ENCODE measurements around the gene ELMOD2.
"Not testable (repeated sequence)": the region's sequence is repeated elsewhere in the genome, so short reads cannot be mapped to it uniquely, and the experiment has no call there.

The ELMOD2 gene, protein sequence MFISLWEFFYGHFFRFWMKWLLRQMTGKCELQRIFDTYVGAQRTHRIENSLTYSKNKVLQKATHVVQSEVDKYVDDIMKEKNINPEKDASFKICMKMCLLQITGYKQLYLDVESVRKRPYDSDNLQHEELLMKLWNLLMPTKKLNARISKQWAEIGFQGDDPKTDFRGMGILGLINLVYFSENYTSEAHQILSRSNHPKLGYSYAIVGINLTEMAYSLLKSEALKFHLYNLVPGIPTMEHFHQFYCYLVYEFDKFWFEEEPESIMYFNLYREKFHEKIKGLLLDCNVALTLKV

DNA sequence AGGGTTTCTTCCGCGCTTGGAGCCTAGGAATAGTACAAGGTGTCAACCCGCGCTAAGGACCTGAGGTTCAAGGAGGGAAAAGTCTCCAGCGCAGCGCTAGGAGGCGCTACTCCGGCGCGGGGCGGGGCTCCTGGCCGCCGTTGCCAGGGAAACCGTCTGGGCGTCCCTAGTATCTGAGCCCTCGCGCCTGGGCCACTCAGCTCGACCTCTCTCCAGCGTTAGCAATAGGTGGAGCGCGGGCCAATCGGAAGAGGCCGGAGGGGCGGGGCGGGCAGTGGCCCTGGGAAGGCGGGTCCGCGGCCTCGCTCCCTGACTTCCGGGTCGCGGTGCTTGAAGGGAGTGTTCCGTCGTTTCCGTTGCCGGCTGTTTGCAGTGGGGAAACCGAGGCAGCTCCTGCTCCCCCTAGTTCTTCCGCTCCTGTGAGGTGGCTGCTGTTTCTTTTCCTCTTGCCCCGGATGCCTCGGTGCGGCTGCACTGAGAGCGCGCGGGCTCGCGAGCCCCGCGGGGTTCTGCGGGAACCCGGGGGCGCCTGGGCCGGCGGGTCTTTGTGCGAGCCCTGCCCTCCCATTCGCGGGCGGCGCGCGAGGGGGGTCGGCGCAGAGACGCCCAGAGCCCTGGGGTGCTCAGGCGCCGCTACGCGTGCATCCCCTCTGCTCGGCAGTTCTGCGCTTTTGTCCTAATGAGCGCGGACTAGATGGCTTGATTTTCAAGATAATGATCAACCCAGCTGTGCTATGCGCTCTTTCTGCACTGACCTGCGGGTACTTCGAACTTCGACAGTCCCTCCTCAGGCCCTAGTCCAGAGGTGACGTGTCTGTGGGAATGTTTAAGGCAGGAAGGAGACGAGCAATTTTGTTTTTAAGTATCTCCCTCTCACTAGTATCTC is at the start of gene ELMOD2:
Gene ELMOD2 (plus strand): TSS at position 312 of the 886 bp plus-strand sequence. CDS start 1,261 bp downstream, outside the sequence.
- DNase-seq (ENCODE audit: low spot score): peak; percentile 94

GRCh38 chr4:140483445-140483844 is 40.5 kb upstream of the ELMOD2 start:
- no peak for DNase-seq (ENCODE audit: low spot score)

DNA sequence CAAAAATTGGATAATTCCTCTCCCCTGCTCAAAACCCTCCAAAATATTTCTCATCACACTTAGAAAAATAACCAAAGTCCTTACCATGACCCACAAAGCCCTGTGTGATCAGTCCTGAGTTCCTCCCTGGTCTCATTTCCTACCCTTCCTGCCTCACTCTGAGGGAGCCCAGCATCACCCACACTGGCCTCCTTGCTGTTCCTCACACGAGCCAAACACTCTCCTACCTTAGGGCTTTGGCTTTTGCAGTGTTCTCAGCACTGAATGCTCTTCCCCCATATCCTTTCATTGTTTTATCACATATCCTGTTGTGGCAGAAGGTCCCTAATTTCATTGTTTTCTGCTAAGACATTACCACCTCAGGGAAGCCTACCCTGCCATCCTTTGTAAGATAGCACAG is 38.0 kb upstream of the ELMOD2 start:
- no peak for DNase-seq (ENCODE audit: low spot score)

DNA sequence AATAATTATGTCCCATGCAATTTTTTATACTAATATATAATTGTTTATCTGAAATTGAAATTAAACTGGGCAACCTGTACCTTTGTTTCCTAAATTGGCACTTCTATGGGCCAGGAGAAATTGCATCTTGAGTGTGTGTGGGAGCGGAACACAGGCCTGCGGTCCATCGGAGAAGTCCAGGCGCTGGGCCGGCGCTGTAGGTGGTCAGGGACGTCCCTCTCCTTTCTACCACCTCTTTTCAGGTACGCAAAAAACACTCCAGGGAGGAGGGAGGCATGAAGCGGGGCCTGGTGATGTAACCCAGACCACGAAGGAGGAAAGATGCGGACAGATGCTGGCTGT is 26.6 kb upstream of the ELMOD2 start:
- DNase-seq (ENCODE audit: low spot score): no peak

DNA sequence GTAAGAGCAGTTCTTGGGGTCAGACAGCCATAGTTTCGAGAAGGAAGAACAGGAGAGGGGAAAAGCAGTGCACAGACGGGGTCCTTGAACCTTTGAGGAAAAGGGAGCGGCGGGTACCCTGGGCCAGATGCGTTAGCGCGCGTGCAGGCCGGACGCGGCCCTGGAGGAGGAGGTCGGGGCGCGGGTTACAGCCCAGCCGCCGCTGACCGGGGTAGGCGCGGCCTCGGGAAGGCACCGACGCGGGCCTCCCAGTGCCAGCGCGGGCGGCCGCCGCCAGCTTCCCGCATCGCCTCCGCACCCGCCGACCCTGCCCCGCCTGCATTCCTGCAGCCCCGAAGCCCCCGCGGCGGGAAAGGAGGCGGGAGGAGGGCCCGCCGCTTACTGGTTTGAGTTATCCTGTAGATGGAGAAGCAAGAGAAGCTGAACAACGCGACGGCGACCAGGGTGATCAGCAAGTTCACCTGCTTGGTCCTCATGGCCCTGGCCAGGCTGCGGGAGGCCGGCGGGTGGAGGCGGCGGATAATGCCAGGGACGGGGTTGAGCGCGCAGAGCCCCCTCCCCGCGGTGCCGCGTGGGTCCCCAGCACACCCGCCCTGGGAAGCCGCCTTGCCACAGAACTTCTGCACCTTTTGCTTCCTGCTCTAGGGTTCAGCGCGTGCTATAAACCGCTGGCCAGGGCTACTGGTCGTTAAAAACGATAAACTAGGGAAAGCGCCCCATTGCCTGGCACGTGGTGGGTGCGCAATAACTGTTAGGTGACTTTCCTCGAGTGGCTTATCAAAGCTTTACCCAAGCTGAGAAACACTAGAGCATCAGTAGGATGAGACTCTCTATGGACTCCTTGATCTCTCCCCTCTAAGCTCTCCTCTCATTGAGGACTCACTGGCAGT is 26.0 kb upstream of the ELMOD2 start, which contains the start of gene MGAT4D:
Gene MGAT4D (minus strand): TSS at position 547 of the 890 bp plus-strand sequence. CDS start 71 bp downstream, at position 476.
- no peak for DNase-seq (ENCODE audit: low spot score)

DNA sequence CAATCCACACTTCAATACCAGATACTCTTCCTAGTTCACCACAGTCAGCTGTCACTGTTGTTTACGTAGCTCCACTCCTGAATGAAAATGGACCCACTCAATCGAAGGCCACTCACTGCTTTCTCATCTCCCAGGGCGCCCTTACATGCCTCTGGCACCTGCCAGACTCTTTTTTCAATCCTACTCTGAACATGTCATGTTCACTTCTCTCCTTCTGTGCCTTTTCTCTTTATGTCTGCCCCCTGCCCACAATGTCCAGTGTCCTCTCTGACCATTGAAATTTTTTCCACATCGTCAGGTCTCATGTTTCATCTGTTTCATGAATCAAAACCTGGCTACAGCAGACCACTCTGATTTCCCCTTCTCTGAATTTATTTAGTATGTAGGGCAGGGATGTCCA is 24.6 kb upstream of the ELMOD2 start:
- DNase-seq (ENCODE audit: low spot score): no peak

DNA sequence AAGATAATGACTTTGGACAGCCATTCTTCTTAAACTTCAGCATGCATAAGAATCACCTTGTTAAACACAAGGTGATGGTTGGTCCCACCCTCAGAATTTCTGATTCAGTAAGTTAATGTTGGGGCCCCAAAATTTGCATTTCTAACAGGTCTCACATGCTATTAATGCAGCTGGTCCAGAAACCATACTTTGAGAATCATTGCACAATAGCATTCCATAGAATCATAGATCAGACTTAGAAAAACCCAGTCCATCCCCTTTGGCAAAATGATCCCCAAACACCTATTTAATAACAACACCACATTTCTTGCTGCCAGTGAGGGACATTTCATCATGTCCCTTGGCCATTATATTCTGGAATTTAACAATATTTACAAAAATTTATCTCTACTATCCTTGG is 19.7 kb upstream of the ELMOD2 start:
- no peak for DNase-seq (ENCODE audit: low spot score)

DNA sequence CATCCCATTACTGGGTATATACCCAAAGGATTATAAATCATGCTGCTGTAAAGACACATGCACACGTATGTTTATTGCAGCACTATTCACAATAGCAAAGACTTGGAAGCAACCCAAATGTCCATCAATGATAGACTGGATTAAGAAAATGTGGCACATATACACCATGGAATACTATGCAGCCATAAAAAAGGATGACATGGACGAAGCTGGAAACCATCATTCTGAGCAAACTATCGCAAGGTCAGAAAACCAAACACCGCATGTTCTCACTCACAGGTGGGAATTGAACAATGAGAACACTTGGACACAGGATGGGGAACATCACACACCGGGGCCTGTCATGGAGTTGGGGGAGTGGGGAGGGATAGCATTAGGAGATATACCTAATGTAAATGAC is 10.2 kb upstream of the ELMOD2 start:
- not testable (repeated sequence) for DNase-seq (ENCODE audit: low spot score)

DNA sequence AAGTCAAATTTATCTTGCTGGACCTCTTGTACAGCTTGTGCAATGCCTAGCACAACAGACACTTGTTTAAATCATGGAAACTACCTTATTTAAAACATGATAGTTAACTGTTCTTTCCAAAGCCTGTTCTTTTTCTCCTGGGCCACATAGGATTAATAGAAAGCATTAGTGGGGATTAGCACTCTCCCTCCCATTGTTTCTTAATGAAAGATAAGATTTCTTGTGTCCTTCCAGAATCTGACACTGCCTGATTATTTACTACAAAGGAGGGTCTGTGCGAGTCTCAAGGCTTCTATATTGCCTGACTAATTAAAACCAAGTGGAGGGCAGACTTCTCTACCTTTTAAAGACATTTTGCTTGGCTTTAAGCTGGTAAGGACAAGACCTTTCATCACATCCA is 8.5 kb upstream of the ELMOD2 start:
- DNase-seq (ENCODE audit: low spot score): no peak

DNA sequence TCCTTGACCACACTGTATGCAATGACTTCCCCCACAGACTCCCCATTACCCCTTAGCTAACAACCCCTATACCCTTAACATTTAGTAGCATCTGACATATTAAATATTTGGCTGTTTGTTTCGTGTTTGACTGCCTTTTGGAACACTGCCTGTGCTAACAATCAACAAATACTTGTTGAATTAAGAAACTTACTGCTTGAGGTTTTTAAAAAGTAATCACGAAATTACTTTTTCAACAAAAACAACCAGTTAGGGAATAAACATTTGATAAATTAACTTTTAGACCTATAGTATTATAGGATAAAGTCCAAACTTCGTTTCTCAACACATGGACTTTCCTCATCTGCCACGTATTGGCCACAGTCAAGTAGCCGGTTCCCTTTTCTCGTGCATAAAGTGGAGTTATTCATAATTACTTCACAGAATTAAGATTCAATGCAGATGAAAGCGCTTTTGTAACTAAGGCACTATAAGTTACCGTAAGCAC is 555 bp upstream of the ELMOD2 start:
- DNase-seq (ENCODE audit: low spot score): no peak

DNA sequence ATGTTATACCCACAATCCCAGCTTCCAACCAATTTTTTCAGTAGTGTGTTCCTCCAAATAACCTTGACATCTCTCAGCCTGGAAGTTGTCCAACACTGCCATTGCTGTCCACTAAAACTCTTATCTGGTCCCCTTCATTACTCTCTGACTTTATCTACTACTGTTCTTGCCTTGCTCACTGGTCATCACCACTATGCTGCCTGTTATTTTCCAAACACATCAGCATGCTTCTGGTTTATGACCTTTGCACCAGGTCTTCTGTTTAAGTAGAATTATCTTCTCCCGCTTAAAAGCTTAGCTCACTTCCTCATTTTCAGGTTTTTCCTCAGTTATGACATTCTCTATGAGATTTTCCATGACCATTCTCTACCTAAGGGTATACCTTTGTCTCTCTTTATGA is 5.5 kb downstream of the ELMOD2 start:
- no peak for DNase-seq (ENCODE audit: low spot score)

DNA sequence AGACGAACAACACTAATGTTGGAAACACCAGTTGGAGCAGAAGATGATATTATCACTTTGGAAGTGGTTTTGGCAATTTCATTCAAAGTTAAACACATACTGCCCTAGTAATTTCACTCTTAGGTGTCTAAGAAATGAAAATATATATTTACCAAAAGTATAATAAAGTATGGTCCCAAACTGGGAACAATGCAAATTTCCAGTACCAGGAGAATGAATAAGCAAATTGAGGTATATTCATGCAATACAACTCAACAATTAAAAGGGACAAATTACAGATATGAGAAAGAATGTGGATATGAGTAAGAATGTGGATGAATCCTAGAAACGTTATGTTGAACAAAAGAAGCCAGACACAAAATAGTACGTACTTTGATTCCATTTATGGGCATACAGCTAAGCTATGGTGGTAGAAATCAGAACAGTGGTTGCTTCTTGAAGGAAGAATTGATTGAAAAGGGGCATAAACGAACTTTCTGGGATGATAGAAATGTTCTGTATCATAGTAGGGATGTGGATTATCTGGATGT is 10.0 kb downstream of the ELMOD2 start:
- DNase-seq (ENCODE audit: low spot score): peak; percentile 2

- DNase-seq (ENCODE audit: low spot score): no peak
Observed at GRCh38 chr4:140556372-140557085, 32.6 kb downstream of the ELMOD2 start.

GRCh38 chr4:140557831-140558435 is 34.0 kb downstream of the ELMOD2 start:
- no peak for DNase-seq (ENCODE audit: low spot score)

DNA sequence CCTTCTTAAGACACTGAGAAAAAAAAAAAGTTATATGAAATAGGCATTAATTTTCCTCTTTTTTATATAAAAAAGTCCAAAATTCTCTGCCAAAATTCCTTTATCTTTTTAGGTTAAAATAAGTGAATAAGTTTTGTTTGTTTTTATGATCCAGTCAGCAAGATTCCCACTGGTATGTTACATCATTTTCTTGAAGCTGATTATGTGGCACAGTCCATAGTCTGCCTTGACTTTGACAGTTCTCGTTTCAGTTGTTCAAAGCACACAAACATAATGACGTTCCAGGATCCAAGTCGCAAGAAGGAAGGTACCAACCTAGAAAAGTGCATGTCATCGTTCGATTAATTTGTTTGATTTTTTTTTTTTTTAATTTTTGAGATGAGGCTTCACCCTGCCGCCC is 35.7 kb downstream of the ELMOD2 start:
- DNase-seq (ENCODE audit: low spot score): no peak

- peak; percentile 24 for DNase-seq (ENCODE audit: low spot score)
Observed at GRCh38 chr4:140568507-140569306, 44.7 kb downstream of the ELMOD2 start, which contains the start of gene UCP1. Gene UCP1 (minus strand): TSS chr4:140568961. CDS start chr4:140568729, 232 bp downstream.

- DNase-seq (ENCODE audit: low spot score): no peak
Observed at GRCh38 chr4:140569307-140569638, 45.3 kb downstream of the ELMOD2 start.

- no peak for DNase-seq (ENCODE audit: low spot score)
Observed at GRCh38 chr4:140571620-140572019, 47.7 kb downstream of the ELMOD2 start.

DNA sequence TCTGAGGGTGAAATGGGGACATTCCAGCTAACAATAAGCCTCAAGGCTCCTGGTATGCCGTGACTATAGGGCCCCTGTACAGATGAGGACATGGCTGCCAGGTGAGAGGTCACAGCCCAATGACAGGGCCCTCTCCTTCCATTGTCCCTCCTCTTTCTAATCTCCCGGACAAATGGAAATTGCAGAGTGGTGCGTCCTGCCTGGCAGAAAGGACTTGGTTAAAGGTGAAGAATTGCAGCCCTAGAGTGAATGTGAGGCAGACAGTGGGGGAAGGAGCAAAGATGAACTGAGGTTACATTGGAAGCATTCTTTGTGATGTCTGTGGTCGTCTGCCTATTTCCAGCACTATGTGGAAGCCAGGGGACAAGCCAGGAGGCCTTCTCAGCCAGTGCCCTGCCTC is 51.5 kb downstream of the ELMOD2 start:
- no peak for DNase-seq (ENCODE audit: low spot score)

GRCh38 chr4:140579278-140579677 is 55.3 kb downstream of the ELMOD2 start:
- no peak for DNase-seq (ENCODE audit: low spot score)

Measured in hepatic stellate cell (primary cell).